GM08714 (cell line): Measurements from ENCODE around the gene DYNLT1.
"Not testable (repeated sequence)": the region's sequence is repeated elsewhere in the genome, so short reads cannot be mapped to it uniquely, and the experiment has no call there.

ENCODE experiments used
- H3K4me3 ChIP-seq: fragments of 200-500 bp; sonication (Bioruptor generic); 2 replicates; pipeline ENCODE4 v1.5.1; 2014; ENCODE audit warnings: mild to moderate bottlenecking, low read length, inconsistent platforms
- ZNF274 ChIP-seq: IDR thresholded peaks from 2 replicates; pipeline ENCODE4 v1.6.1; 2012; ENCODE audit warnings: mild to moderate bottlenecking, low read depth, low read length

The DYNLT1 gene

GRCh38 chr6:158669145-158670035, 24.8 kb upstream of the DYNLT1 start:
- TF ChIP-seq ZNF274: no peak
- no peak overlapping the region for H3K4me3 ChIP-seq

- no peak for TF ChIP-seq ZNF274
- no peak overlapping the region for H3K4me3 ChIP-seq
These were observed 24.2 kb upstream of the DYNLT1 start for GRCh38 chr6:158668707-158669103.

- TF ChIP-seq ZNF274: no peak
- no peak overlapping the region for H3K4me3 ChIP-seq
These were observed 22.9 kb upstream of the DYNLT1 start for GRCh38 chr6:158667360-158667981.

DNA sequence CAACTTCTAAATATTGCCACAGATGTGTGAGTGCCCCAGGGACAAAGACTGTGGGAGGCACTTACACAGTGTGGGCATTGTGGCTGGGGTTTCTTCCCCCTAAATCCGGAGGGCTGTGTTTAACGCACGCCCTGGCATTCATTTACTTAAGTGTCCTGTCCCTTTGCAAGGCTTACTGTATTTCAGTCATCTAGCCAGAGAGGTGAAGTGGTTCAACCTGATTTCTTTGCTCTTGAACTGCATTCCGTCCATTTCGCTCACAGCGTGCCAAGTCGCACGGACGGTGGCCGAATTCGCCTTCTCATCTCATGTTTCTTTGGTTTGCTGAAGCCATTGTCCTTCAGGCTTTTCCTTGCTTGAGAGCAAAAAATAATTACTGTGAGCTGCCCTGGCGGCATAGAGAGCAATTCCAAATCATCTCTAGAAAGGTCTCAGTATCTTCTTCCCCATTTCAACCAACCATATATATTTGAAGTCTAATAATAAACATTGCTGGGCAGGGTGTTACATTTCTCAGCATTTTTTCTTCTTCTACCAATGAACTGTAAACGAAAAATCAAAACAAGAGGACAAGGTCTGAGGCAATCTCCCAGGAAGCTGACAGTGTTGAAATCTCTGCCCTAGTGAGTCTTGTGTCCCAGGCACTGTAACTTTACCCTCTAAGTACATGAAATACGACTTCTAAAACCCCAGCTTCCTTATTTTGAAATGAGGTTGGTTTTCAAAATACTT, 22.3 kb upstream of the DYNLT1 start:
- H3K4me3 ChIP-seq: no peak overlapping the region
- no peak for TF ChIP-seq ZNF274

DNA sequence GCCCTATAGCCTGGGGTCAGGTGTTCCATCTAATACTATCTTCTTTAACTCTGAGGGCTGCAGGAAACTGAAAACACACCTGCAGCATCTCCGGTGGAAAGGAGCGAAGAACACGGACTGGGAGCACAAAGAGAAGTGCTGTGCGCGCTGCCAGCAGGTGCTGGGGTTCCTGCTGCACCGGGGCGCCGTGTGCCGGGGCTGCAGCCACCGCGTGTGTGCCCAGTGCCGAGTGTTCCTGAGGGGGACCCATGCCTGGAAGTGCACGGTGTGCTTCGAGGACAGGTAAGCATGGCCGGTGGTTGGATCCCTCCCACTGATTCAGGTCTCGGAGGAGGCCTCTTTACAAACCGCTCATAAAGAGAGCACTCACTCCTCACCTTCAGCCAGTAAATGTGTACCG, 20.8 kb upstream of the DYNLT1 start:
- H3K4me3 ChIP-seq: no peak overlapping the region
- no peak for TF ChIP-seq ZNF274

- TF ChIP-seq ZNF274: no peak
- no peak overlapping the region for H3K4me3 ChIP-seq
These were observed 19.2 kb upstream of the DYNLT1 start for GRCh38 chr6:158663625-158664165.

DNA sequence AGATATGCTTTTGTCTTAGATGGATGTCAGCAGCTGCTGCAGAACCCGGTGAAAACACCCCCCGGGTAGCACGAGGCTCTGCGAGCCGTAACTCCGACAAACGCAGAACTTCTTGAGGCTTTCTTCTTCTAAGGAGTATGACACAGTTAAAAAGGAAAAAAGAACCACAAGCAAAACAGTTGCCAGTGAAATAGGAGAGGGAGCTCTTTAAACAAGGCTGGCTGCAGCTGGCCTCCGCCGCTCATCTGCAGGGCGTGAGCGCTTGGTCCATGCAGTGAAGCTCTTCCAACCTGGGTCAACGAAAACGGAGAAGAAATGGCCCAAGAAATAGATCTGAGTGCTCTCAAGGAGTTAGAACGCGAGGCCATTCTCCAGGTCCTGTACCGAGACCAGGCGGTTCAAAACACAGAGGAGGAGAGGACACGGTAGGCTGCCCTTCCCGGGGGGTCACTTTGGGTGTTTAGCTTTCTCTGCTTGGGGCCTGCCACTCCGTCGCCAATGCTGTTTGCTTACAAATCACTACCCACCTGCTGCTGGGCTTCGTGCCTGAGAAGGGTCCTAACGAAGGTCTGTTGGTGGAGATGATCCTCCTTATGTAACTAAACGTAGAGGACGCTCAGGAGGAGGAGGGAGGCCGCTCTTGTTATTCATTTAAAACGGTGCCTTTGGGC, 18.5 kb upstream of the DYNLT1 start:
- no peak overlapping the region for H3K4me3 ChIP-seq
- TF ChIP-seq ZNF274: no peak

DNA sequence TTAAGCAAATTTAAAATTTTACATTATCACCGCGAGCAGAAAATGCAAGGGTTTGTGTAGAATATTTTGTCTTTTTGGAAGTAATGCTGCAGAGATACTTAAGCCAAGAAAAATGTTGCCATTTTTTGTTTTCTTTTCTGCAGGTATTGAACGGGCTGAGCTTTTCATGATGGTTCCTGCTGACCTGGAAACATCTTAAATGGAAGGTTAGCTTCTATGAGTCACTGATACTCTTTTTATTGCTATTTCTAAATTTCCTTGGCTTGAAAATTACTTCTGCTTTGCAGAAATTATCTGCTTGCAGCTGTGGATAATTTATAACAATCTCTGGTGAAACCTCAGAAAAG, 18.0 kb upstream of the DYNLT1 start:
- H3K4me3 ChIP-seq: no peak overlapping the region
- TF ChIP-seq ZNF274: no peak

DNA sequence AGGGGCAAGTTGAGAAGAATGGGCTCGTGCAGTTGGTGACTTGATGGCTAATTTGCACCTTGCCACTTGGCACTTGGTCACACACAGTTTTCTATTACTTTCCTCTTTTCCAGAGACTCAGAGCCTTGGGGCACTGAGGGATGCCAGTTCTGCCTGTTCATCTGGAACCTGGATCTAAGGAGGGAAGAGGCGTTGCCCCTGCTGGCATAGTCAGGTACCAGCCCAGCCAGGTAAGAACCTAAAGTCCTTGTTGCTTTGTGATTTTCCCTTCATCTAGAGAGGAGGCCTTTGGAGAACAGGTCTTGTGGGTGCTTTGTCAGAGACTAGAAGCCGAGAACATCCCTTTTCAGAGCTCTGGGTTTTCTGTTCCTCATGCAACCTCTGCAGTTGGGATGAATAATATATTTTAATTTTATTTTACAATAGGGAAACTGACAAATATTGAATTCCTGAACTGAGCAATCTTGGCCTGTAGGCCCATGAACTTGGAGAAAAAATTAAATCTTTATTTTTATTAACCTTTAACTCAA, 16.7 kb upstream of the DYNLT1 start:
- H3K4me3 ChIP-seq: no peak overlapping the region
- TF ChIP-seq ZNF274: no peak

DNA sequence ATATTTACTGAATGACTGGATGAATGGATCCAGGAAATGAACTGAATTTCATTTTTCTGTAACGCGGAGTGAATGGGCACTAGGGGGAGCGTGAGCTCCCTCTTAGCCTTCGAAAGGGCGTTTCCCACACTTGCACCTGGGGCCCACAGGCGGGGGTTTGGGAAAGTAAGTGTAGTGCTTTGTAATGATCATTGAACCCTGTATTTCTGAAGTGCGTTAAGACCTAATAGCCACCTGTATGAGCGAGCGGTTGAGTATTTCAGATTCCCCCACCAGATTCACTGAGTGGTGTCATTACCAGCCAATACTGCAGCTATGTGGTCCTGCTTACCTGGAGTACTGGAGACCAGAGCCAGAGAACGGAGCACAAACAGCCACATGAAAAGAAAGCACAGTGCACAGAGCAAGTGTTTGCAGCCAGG, 15.8 kb upstream of the DYNLT1 start:
- H3K4me3 ChIP-seq: no peak overlapping the region
- no peak for TF ChIP-seq ZNF274

DNA sequence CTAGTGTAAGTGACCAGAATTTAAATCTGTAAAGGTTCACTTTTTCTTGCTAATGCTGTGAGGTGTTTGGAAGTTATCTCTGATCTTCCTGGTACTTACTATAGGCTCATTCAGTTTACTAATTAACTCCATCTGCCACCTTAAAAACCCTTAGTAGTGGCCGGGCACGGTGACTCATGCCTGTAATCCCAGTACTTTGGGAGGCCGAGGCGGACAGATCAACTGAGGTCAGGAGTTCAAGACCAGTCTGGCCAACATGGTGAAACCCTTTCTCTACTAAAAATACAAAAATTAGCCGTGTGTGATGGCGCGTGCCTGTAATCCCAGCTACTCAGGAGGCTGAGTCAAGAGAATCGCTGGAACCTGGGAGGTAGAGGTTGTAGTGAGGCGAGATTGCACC, 12.4 kb upstream of the DYNLT1 start:
- not testable (repeated sequence) for H3K4me3 ChIP-seq

DNA sequence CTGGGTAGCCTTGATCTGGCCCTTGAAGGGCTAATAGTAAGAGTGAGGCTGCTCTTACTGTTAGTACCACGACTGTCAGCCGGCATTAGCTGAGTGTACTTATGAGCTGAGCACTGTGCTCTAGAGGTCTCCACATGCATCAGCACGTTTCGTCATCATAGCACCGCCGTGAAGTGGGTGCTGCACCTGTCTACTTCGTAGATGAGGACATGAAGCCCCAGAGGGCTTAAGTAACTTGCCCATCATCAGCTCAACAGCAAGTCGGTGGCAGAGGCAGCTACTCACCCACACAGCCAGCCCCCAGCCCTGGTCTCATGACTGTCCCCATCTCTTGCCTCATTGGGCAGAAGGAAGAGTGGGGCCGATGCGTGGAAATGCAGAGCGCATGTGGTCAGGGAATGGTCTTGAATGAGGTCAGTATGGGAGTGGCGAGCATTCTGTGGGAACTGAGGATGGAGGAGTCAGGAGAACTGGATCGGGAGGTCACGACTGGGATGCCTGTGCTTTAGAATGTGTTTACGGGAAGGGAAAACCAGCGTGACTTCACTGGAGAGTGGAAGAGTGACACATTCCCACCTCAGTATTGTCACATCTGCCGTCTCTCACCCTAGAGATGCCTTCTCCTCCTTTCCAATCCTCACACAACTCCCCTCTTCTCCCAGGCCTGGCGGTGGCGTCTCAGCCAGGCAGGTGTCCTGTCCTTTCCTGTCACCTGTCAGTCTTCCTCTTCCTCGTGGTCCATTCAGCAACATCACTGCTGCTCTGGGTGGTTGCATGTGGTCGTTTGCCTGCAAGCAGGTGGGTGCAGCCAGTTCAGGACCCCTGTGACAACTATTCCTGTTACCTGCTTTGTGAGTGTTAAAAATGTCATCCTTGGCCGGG, 11.3 kb upstream of the DYNLT1 start:
- TF ChIP-seq ZNF274: no peak
- H3K4me3 ChIP-seq: no peak overlapping the region

- H3K4me3 ChIP-seq: no peak overlapping the region
- no peak for TF ChIP-seq ZNF274
These were observed 10.5 kb upstream of the DYNLT1 start for GRCh38 chr6:158654960-158655489.
